Left lung (tissue), 10 donors: ENCODE measurements around the gene PPP2R2B. TPM values are rescaled to one million over a fixed set of nuclear protein-coding genes. Genes with fewer than 3 reads are reported as not detected.

Experiments
- ATAC-seq: fragments of 200-7000 bp; cut with Tn5 transposase; one replicate; pipeline ENCODE4 v1.9.1; 2020; ENCODE audit warnings: moderate library complexity
- DNase-seq, 4 donors: peaks; one replicate each; pipeline ENCODE4 v3.0.0-alpha.2; 2013 to 2020
- H3K27ac ChIP-seq, 2 donors: fragments of 200-600 bp; sonication (generic) in 1 of 2; one replicate each; pipeline versions ENCODE4 v1.5.0 to v1.8.0; 2020 to 2021
- H3K27me3 ChIP-seq, 2 donors: fragments of 200-600 bp; sonication (generic) in 1 of 2; one replicate each; pipeline versions ENCODE4 v1.5.0 to v1.8.0; 2020 to 2021
- H3K36me3 ChIP-seq, 2 donors: fragments of 200-600 bp; sonication (generic) in 1 of 2; one replicate each; pipeline versions ENCODE4 v1.5.0 to v1.8.0; 2020 to 2021
- H3K4me1 ChIP-seq, 2 donors: fragments of 200-600 bp; one replicate each; pipeline ENCODE4 v1.8.0; 2021
- H3K4me3 ChIP-seq, 2 donors: fragments of 200-600 bp; sonication (generic) in 1 of 2; one replicate each; pipeline versions ENCODE4 v1.5.0 to v1.8.0; 2020 to 2021; ENCODE audit warnings: mild to moderate bottlenecking in 1 of 2
- H3K9me3 ChIP-seq, 2 donors: fragments of 200-600 bp; sonication (generic) in 1 of 2; one replicate each; pipeline versions ENCODE4 v1.5.0 to v1.8.0; 2020 to 2021
- intact Hi-C, 2 donors: fragments of 100-400 bp; cut with DNase I; formaldehyde crosslinking; loops; one replicate each; pipeline versions ENCODE4 v1.11.2 to v1.14.2; 2022
- polyA plus RNA-seq, 6 donors: library from polyadenylated mRNA; unstranded; fragments of 120-200 nt; gene quantifications; one replicate each; pipeline ENCODE4 v1.2.1, GENCODE V29; 2013; ENCODE audit not compliant: insufficient read length in 6 of 6
- total RNA-seq, 2 donors: library from RNA; stranded (reverse); fragmentation: NEBNext Ultra II Directional; extraction: Animal tissue kit (Norgen Biotek cat#: 25700); gene quantifications; one replicate each; pipeline ENCODE4 v1.2.1, GENCODE V29; 2021
- TF ChIP-seq, protein P1 (sequence below), 2 donors: fragments of 200-600 bp; sonication (generic) in 1 of 2; IDR thresholded peaks; one replicate each; pipeline versions ENCODE4 v1.5.0 to v1.8.0; 2021; ENCODE audit warnings: antibody characterized with exemption in 2 of 2
- donor health status: DM: no; HTN: yes; CAD: no.
- donor health status: DM: no; HTN: no; CAD: no.

The PPP2R2B gene
- total and polyA plus RNA-seq, 8 donors: 0.23 to 1.5 (median 0.43) TPM

DNA sequence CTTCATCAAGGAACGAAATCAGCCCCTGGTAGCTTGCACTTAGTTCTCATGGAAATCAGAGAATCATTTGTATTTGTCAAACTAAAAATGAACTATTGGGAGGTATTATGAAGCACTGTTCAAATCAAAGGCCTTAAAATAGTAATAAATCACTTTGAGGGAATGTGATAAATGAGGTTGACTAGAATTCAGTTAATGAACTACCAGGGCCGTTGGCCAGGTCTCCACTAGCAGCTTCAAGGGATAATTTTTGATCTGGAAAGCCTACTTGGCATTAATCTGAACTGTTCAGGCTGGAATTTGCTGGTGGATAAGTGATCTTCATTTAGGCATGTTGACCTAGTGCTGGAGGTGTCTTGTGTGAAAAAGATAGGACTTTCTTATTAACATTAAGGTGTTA lies 286.2 kb downstream of the PPP2R2B start:
- H3K4me1 ChIP-seq: no peaks in the 10 kb centered on the region

DNA sequence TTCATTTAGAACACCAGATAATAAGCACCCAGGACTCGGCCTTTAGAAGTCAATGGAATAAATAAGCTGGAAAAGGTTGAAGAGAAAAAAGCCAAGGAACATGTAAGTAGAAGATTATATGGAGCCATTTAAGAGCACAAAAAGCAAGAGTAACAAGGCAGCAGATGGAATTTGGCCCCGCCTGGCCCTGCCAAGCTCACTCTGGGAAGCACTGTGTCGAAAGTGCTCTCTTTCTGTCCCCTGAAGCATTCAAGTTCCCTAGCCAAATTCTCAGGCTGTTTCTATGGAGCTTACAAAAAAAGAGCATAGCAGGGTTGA lies 289.6 kb downstream of the PPP2R2B start:
- intact Hi-C loops: no loop called here
- no peaks in the 10 kb centered on the region for H3K9me3 ChIP-seq
- DNase-seq (no peak), ATAC-seq (no peak)
- H3K4me1 ChIP-seq: no peaks in the 10 kb centered on the region
- no peak overlapping the region for H3K27ac ChIP-seq
- no peaks in the 10 kb centered on the region for H3K27me3 ChIP-seq
- TF ChIP-seq, protein P1, sequence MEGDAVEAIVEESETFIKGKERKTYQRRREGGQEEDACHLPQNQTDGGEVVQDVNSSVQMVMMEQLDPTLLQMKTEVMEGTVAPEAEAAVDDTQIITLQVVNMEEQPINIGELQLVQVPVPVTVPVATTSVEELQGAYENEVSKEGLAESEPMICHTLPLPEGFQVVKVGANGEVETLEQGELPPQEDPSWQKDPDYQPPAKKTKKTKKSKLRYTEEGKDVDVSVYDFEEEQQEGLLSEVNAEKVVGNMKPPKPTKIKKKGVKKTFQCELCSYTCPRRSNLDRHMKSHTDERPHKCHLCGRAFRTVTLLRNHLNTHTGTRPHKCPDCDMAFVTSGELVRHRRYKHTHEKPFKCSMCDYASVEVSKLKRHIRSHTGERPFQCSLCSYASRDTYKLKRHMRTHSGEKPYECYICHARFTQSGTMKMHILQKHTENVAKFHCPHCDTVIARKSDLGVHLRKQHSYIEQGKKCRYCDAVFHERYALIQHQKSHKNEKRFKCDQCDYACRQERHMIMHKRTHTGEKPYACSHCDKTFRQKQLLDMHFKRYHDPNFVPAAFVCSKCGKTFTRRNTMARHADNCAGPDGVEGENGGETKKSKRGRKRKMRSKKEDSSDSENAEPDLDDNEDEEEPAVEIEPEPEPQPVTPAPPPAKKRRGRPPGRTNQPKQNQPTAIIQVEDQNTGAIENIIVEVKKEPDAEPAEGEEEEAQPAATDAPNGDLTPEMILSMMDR (IDR thresholded peaks at IDR 0.05): no peak
- no peaks in the 10 kb centered on the region for H3K36me3 ChIP-seq
- no peak overlapping the region for H3K4me3 ChIP-seq

More for the DNA sequence above, 286.2 kb downstream of the PPP2R2B start:
- H3K4me3 ChIP-seq: no peak overlapping the region
- no peak for ATAC-seq
- no peaks in the 10 kb centered on the region for H3K36me3 ChIP-seq
- TF ChIP-seq, protein P1 (IDR thresholded peaks at IDR 0.05): no peak
- intact Hi-C loops: no loop called here
- no peak overlapping the region for H3K27ac ChIP-seq
- DNase-seq: no peak
- no peaks in the 10 kb centered on the region for H3K27me3 ChIP-seq
- H3K9me3 ChIP-seq: no peaks in the 10 kb centered on the region

DNA sequence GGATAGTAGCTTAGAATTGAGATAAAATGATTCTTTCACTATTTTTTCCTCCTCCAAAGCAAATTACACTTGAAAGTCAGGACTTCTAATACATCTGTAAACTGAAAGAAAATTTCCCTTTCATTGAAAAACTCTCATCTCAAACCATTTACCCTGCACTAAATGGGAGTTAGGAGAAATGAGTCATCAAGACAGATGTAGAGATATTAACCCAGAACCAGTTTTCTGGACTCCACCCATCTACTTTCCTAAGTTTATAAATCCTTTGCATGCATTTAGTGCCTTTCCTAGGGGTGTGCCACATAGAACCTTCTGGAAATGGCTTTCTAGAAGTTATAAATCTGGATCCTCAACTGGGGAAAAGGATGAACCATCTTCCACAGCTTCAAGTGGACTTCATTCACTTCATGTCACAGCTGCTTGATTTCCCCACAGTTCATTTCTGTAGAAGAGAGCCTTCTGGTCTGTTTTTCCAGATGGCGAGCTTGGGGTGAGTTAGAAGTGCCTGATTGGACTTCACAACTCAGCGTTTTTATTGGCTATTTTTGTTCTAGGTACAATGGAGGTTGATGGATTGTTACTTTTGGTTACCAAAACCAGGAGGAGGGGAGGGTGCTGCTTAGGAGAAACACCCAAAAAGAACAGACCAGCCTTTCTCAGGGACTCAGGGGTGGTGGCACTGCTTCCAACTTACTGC lies 290.1 kb downstream of the PPP2R2B start:
- intact Hi-C loops: no loop called here

DNA sequence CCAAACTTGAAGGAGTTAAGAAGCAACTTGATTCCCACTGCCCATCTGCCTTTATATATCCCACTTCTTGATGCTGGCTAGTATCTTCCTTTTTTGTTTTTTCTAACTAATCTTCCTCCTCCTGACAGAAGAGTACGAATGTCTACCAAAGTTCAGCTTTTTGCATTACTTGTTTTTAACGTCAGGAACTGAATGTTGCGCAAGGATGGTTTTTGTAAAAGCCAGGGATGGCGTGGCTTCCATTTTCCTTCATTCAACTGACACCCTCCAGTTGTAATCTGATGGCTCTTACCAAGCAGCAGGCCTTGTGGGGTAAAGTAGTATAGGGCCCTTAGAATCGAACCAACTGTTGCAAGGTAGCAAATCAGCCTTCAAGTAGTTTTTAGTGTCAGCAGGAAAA lies 291.8 kb downstream of the PPP2R2B start:
- intact Hi-C loops: no loop called here
- no peaks in the 10 kb centered on the region for H3K9me3 ChIP-seq
- TF ChIP-seq, protein P1 (IDR thresholded peaks at IDR 0.05): no peak
- H3K4me1 ChIP-seq: no peaks in the 10 kb centered on the region
- DNase-seq (no peak), ATAC-seq (no peak)
- no peak overlapping the region for H3K27ac ChIP-seq
- no peaks in the 10 kb centered on the region for H3K36me3 ChIP-seq
- no peaks in the 10 kb centered on the region for H3K27me3 ChIP-seq
- H3K4me3 ChIP-seq: no peak overlapping the region

More for the DNA sequence above, 290.1 kb downstream of the PPP2R2B start:
- DNase-seq (no peak), ATAC-seq (no peak)
- Histone ChIP-seq H3K27ac (no peak overlapping the region), H3K27me3 (no peaks in the 10 kb centered on the region), H3K4me3 (no peak overlapping the region), H3K36me3 (no peaks in the 10 kb centered on the region), H3K4me1 (no peaks in the 10 kb centered on the region), H3K9me3 (no peaks in the 10 kb centered on the region)
- TF ChIP-seq, protein P1 (IDR thresholded peaks at IDR 0.05): no peak

DNA sequence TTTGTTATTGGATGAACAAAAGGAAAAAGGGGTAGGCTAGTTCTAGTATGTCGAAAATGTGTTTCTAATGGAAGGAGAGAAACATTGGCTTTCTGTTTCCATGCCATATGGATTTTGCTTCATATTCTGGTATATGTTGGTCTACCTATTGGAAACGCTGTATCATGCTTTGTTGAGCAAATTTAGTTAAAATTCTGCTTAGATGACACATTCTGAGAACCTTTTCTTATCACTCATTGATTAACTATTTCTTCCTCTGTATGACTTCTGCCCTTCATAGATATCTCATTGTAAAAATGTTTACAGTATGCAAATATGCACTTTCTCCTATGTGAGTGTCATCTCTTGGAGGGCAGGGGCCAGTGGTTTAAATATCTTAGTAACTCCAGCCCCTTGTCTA lies 293.8 kb downstream of the PPP2R2B start:
- Histone ChIP-seq H3K4me3 (no peak overlapping the region), H3K4me1 (no peaks in the 10 kb centered on the region), H3K36me3 (no peaks in the 10 kb centered on the region), H3K27ac (no peak overlapping the region), H3K9me3 (no peaks in the 10 kb centered on the region), H3K27me3 (no peaks in the 10 kb centered on the region)
- TF ChIP-seq, protein P1 (IDR thresholded peaks at IDR 0.05): no peak
- intact Hi-C loops: no loop called here
- DNase-seq (no peak), ATAC-seq (no peak)
